PC-3 (cell line): ENCODE data around the gene UBL7. TPM values are rescaled to one million over a fixed set of nuclear protein-coding genes. Genes with fewer than 3 reads are reported as not detected.

Source experiments
- ATAC-seq: fragments of 200-7000 bp; cut with Tn5 transposase; 2 replicates; pipeline ENCODE4 v1.9.1; 2020; ENCODE audit warnings: mild to moderate bottlenecking, moderate library complexity
- BruUV-seq: library from RNA; stranded (reverse); fragments of 400-500 nt; replicated peaks from 2 replicates; lab custom pipeline; 2021; lab: Mats Ljungman, UMichigan
- CTCF ChIA-PET: fragments of 300-600 bp; sonication (Branson Sonifier 250); formaldehyde crosslinking; loops from one replicate; lab custom pipeline; 2022; ENCODE audit warnings: antibody characterized with exemption; lab: Charles Lee
- POLR2A ChIA-PET: fragments of 300-600 bp; sonication (Branson Sonifier 250); formaldehyde crosslinking; loops from one replicate; lab custom pipeline; 2022; ENCODE audit warnings: antibody characterized with exemption; ENCODE audit not compliant: unreplicated experiment; lab: Charles Lee
- DNase-seq: peaks from one replicate; pipeline ENCODE4 v3.0.0-alpha.2; 2015
- H2AFZ ChIP-seq: fragments of 300-600 bp; sonication (generic); 2 replicates; pipeline ENCODE4 v1.6.0; 2016; ENCODE audit warnings: antibody characterized with exemption, low read length
- H3F3A ChIP-seq: fragments of 300-600 bp; sonication (generic); one replicate; pipeline ENCODE4 v1.6.0; 2017; ENCODE audit warnings: antibody characterized with exemption, low read length, control low read depth, mild to moderate bottlenecking; ENCODE audit not compliant: unreplicated experiment
- H3K27ac ChIP-seq: fragments of 300-600 bp; sonication (generic); 2 replicates; pipeline ENCODE4 v1.5.1; 2016; ENCODE audit warnings: mild to moderate bottlenecking, low read length
- H3K27me3 ChIP-seq: fragments of 300-600 bp; sonication (generic); 2 replicates; pipeline ENCODE4 v1.6.1; 2016; ENCODE audit warnings: low read length, mixed read lengths
- H3K36me3 ChIP-seq: fragments of 300-600 bp; sonication (generic); 2 replicates; pipeline ENCODE4 v1.6.1; 2016; ENCODE audit warnings: low read depth, mixed run types, low read length, mixed read lengths
- H3K4me1 ChIP-seq: fragments of 300-600 bp; sonication (generic); 2 replicates; pipeline ENCODE4 v1.5.1; 2016; ENCODE audit warnings: low read length; ENCODE audit not compliant: insufficient read depth
- H3K4me2 ChIP-seq: fragments of 300-600 bp; sonication (generic); 2 replicates; pipeline ENCODE4 v1.6.0; 2016; ENCODE audit warnings: low read length
- H3K4me3 ChIP-seq: fragments of 300-600 bp; sonication (generic); 2 replicates; pipeline ENCODE4 v1.5.1; 2016; ENCODE audit warnings: mild to moderate bottlenecking, low read length, mixed read lengths
- H3K79me2 ChIP-seq: fragments of 300-600 bp; sonication (generic); 2 replicates; pipeline ENCODE4 v1.6.1; 2017; ENCODE audit warnings: low read length, mixed read lengths
- H3K9ac ChIP-seq: fragments of 300-600 bp; sonication (generic); 2 replicates; pipeline ENCODE4 v1.6.0; 2016; ENCODE audit warnings: mild to moderate bottlenecking, low read length
- H3K9me2 ChIP-seq: fragments of 300-600 bp; sonication (generic); replicated peaks from 2 replicates; pipeline ENCODE4 v1.6.1; 2016; ENCODE audit warnings: mixed run types, low read length, mixed read lengths
- H3K9me3 ChIP-seq: fragments of 300-600 bp; sonication (generic); 2 replicates; pipeline ENCODE4 v1.6.1; 2016; ENCODE audit warnings: low read length, mixed read lengths
- H4K20me1 ChIP-seq: fragments of 300-600 bp; sonication (generic); 2 replicates; pipeline ENCODE4 v1.6.1; 2016; ENCODE audit warnings: low read length, mixed read lengths
- CTCF ChIP-seq: fragments of 300-600 bp; sonication (generic); conservative IDR thresholded peaks from 2 replicates; pipeline ENCODE4 v1.5.1; 2017; ENCODE audit warnings: antibody characterized with exemption, low read depth, mild to moderate bottlenecking, low read length
- EZH2 ChIP-seq: fragments of 300-600 bp; sonication (generic); IDR thresholded peaks from one replicate; pipeline ENCODE4 v1.6.1; 2017; ENCODE audit warnings: antibody characterized with exemption, mild to moderate bottlenecking, low read length; ENCODE audit not compliant: unreplicated experiment
- EZH2phosphoT487 ChIP-seq: fragments of 300-600 bp; sonication (generic); IDR thresholded peaks from 2 replicates; pipeline ENCODE4 v1.6.1; 2018; ENCODE audit warnings: mild to moderate bottlenecking, antibody characterized with exemption, low read length, borderline replicate concordance
- intact Hi-C: fragments of 100-400 bp; cut with micrococcal nuclease; formaldehyde crosslinking; loops from 2 replicates; pipeline ENCODE4 v1.9.0; 2023
- total RNA-seq: library from RNA; depleted of rRNA; stranded (reverse); fragments of >200 nt; gene quantifications from 2 replicates; pipeline ENCODE4 v1.2.3, GENCODE V29; 2014

Gene UBL7
- total RNA-seq, 1 experiment from 2014 or later = 57.1 TPM

GRCh38 chr15:74406517-74406916 lies 54.4 kb downstream of the UBL7 start:
- Histone ChIP-seq H3K27me3 (no peaks in the 10 kb centered on the region), H3K27ac (peak overlapping the region; percentile 78), H3K79me2 (no peaks in the 10 kb centered on the region; the same call in 1 of the 2 replicates), H3K9me3 (no peaks in the 10 kb centered on the region), H3K4me1 (peaks cover 36% of the 10 kb centered on the region), H3K4me2 (no peak overlapping the region), H4K20me1 (no peaks in the 10 kb centered on the region), H3K36me3 (peaks cover 13% of the 10 kb centered on the region), H3K4me3 (no peak overlapping the region), H3F3A (peaks cover 10% of the 10 kb centered on the region), H3K9ac (peak overlapping the region; percentile 37; the same call in 1 of the 2 replicates), H3K9me2 (no peaks in the 10 kb centered on the region), H2AFZ (no peak overlapping the region)
- no TSS peak for BruUV-seq
- intact Hi-C loops = no loop called here
- no peak for ATAC-seq
- DNase-seq = no peak
- TF ChIP-seq EZH2 (no peak), EZH2phosphoT487 (no peak), CTCF (no peak)
- CTCF ChIA-PET = no interaction called here
- POLR2A ChIA-PET = interaction anchor here (0.6 to 2.7 kb wide), 2 partner anchors 22 to 129 kb away, joined by 7 to 8 read pairs; no protein-coding TSS in a partner anchor

- H3K4me2 ChIP-seq = no peak overlapping the region
- ATAC-seq = no peak
- peaks cover 43% of the 10 kb centered on the region for H3K4me1 ChIP-seq
- no peaks in the 10 kb centered on the region for H3K9me3 ChIP-seq
- no peak for TF ChIP-seq CTCF
- no peak for TF ChIP-seq EZH2phosphoT487
- TF ChIP-seq EZH2 = no peak
- no peaks in the 10 kb centered on the region for H4K20me1 ChIP-seq
- CTCF ChIA-PET = no interaction called here
- intact Hi-C loops = no loop called here
- H2AFZ ChIP-seq = no peak overlapping the region
- H3K79me2 ChIP-seq = no peaks in the 10 kb centered on the region
- BruUV-seq = no TSS peak
- no peak overlapping the region for H3K4me3 ChIP-seq
- peaks cover 6% of the 10 kb centered on the region; the same call in 1 of the 2 replicates for H3K36me3 ChIP-seq
- H3K9ac ChIP-seq = no peak overlapping the region
- H3F3A ChIP-seq = peaks cover 10% of the 10 kb centered on the region
- 0 out of 2 replicates have a peak overlapping the region, but pooled peaks have one; percentile 78 for H3K27ac ChIP-seq
- no peaks in the 10 kb centered on the region for H3K9me2 ChIP-seq
- POLR2A ChIA-PET = interaction anchor here (2.7 kb wide), 1 partner anchor 21 kb away, joined by 8 read pairs; no protein-coding TSS in a partner anchor
- H3K27me3 ChIP-seq = no peaks in the 10 kb centered on the region
- DNase-seq = no peak
Measured at GRCh38 chr15:74405823-74406222, 55.1 kb downstream of the UBL7 start.

GRCh38 chr15:74403991-74404563 lies 56.9 kb downstream of the UBL7 start:
- Histone ChIP-seq H2AFZ (no peak overlapping the region), H3K79me2 (peaks cover 6% of the 10 kb centered on the region), H3K9ac (no peak overlapping the region), H3K27me3 (no peaks in the 10 kb centered on the region), H3F3A (peaks cover 15% of the 10 kb centered on the region), H3K4me1 (peaks cover 56% of the 10 kb centered on the region), H3K4me2 (no peak overlapping the region), H3K9me3 (no peaks in the 10 kb centered on the region), H3K9me2 (no peaks in the 10 kb centered on the region), H3K27ac (no peak overlapping the region), H3K36me3 (no peaks in the 10 kb centered on the region), H3K4me3 (no peak overlapping the region), H4K20me1 (no peaks in the 10 kb centered on the region)
- intact Hi-C loops = no loop called here
- TF ChIP-seq EZH2phosphoT487 (no peak), CTCF (no peak), EZH2 (no peak)
- BruUV-seq = no TSS peak
- POLR2A ChIA-PET = no interaction called here
- DNase-seq = no peak
- no peak for ATAC-seq
- CTCF ChIA-PET = no interaction called here
